ENCODE results near the gene SMYD5.

The SMYD5 gene

GRCh38 chr2:73238976-73239375, 24.9 kb downstream of the SMYD5 start:
- no peak for DNase-seq
- TF ChIP-seq POLR2A (IDR thresholded peaks at IDR 0.05; ENCODE audit: low read length) = no peak
- no peak for TF ChIP-seq GATA1 (IDR thresholded peaks at IDR 0.05; ENCODE audit: low read depth, low read length)

GRCh38 chr2:73239776-73240175, 25.7 kb downstream of the SMYD5 start:
- no peak for TF ChIP-seq POLR2A (IDR thresholded peaks at IDR 0.05; ENCODE audit: low read length)
- TF ChIP-seq GATA1 (IDR thresholded peaks at IDR 0.05; ENCODE audit: low read depth, low read length) = no peak
- DNase-seq = no peak

GRCh38 chr2:73243884-73244570, 30.0 kb downstream of the SMYD5 start:
- peak; percentile 33 to 71 for DNase-seq
- TF ChIP-seq GATA1 (IDR thresholded peaks at IDR 0.05; ENCODE audit: low read depth, low read length) (no peak), POLR2A (IDR thresholded peaks at IDR 0.05; ENCODE audit: low read length) (no peak)

GRCh38 chr2:73244580-73244979, 30.5 kb downstream of the SMYD5 start:
- no peak for TF ChIP-seq POLR2A (IDR thresholded peaks at IDR 0.05; ENCODE audit: low read length)
- no peak for TF ChIP-seq GATA1 (IDR thresholded peaks at IDR 0.05; ENCODE audit: low read depth, low read length)

GRCh38 chr2:73246850-73247249, 32.8 kb downstream of the SMYD5 start:
- TF ChIP-seq GATA1 (IDR thresholded peaks at IDR 0.05; ENCODE audit: low read depth, low read length) = no peak
- no peak for TF ChIP-seq POLR2A (IDR thresholded peaks at IDR 0.05; ENCODE audit: low read length)
- peak in 1 of 2 experiments; percentile 25 for DNase-seq

More at GRCh38 chr2:73244580-73244979, 30.5 kb downstream of the SMYD5 start:
- no peak for DNase-seq

GRCh38 chr2:73249636-73250035, 35.6 kb downstream of the SMYD5 start:
- DNase-seq = no peak
- TF ChIP-seq GATA1 (IDR thresholded peaks at IDR 0.05; ENCODE audit: low read depth, low read length) (no peak), POLR2A (IDR thresholded peaks at IDR 0.05; ENCODE audit: low read length) (no peak)

GRCh38 chr2:73250872-73251846, 37.1 kb downstream of the SMYD5 start:
- no peak for DNase-seq
- TF ChIP-seq GATA1 (IDR thresholded peaks at IDR 0.05; ENCODE audit: low read depth, low read length) (no peak), POLR2A (IDR thresholded peaks at IDR 0.05; ENCODE audit: low read length) (no peak)

- no peak for TF ChIP-seq POLR2A (IDR thresholded peaks at IDR 0.05; ENCODE audit: low read length)
- TF ChIP-seq GATA1 (IDR thresholded peaks at IDR 0.05; ENCODE audit: low read depth, low read length) = no peak
- DNase-seq = no peak
Observed at GRCh38 chr2:73252238-73253027, 38.4 kb downstream of the SMYD5 start.

GRCh38 chr2:73253400-73253799, 39.4 kb downstream of the SMYD5 start:
- no peak for TF ChIP-seq POLR2A (IDR thresholded peaks at IDR 0.05; ENCODE audit: low read length)
- no peak for TF ChIP-seq GATA1 (IDR thresholded peaks at IDR 0.05; ENCODE audit: low read depth, low read length)
- DNase-seq = no peak

- no peak for TF ChIP-seq GATA1 (IDR thresholded peaks at IDR 0.05; ENCODE audit: low read depth, low read length)
- TF ChIP-seq POLR2A (IDR thresholded peaks at IDR 0.05; ENCODE audit: low read length) = no peak
- DNase-seq = no peak
Observed at GRCh38 chr2:73253901-73254300, 39.9 kb downstream of the SMYD5 start.

- no peak for TF ChIP-seq POLR2A (IDR thresholded peaks at IDR 0.05; ENCODE audit: low read length)
- TF ChIP-seq GATA1 (IDR thresholded peaks at IDR 0.05; ENCODE audit: low read depth, low read length) = no peak
- no peak for DNase-seq
Observed at GRCh38 chr2:73254343-73255006, 40.4 kb downstream of the SMYD5 start.

- TF ChIP-seq POLR2A (IDR thresholded peaks at IDR 0.05; ENCODE audit: low read length) (no peak), GATA1 (IDR thresholded peaks at IDR 0.05; ENCODE audit: low read depth, low read length) (no peak)
- DNase-seq = no peak
Observed at GRCh38 chr2:73255007-73255644, 41.1 kb downstream of the SMYD5 start.
